GM12878 (cell line): Measurements from ENCODE around the gene SDK2. TPM values are rescaled to one million over a fixed set of nuclear protein-coding genes. Genes with fewer than 3 reads are reported as not detected.
A peak's percentile ranks its signal among the peaks of the same experiment; 100 is the strongest.

Source experiments
- ATAC-seq: fragments of 200-7000 bp; cut with Tn5 transposase; 3 replicates; pipeline ENCODE4 v1.9.1; 2020; ENCODE audit warnings: mild to moderate bottlenecking, moderate library complexity
- BruUV-seq: library from RNA; stranded (reverse); fragments of 400-500 nt; replicated peaks from 2 replicates; lab custom pipeline; 2021; lab: Mats Ljungman, UMichigan
- CTCF ChIA-PET: fragments of 300-600 bp; sonication (Branson Sonifier 250); formaldehyde crosslinking; extraction: SDS; loops from one replicate; lab custom pipeline; 2021; ENCODE audit warnings: inconsistent platforms; lab: Yijun Ruan, JAX
- POLR2A ChIA-PET: fragments of 350-600 bp; formaldehyde crosslinking; extraction: SDS; loops from one replicate; lab custom pipeline; 2021; ENCODE audit warnings: inconsistent platforms; lab: Charles Lee
- RAD21 ChIA-PET: fragments of 300-600 bp; sonication (Branson Sonifier 250); formaldehyde crosslinking; loops from one replicate; lab custom pipeline; 2023; ENCODE audit warnings: antibody characterized with exemption; ENCODE audit not compliant: unreplicated experiment; lab: Charles Lee
- SMC1A ChIA-PET: fragments of 300-600 bp; sonication (Branson Sonifier 250); formaldehyde crosslinking; loops from one replicate; lab custom pipeline; 2023; ENCODE audit not compliant: unreplicated experiment, uncharacterized antibody; lab: Charles Lee
- DNase-seq: peaks from one replicate; pipeline ENCODE4 v3.0.0-alpha.2; 2011; ENCODE audit warnings: low read depth, low spot score
- FAIRE-seq: peaks from 3 replicates; lab custom pipeline; 2011; peaks lifted over from hg19 to GRCh38; lab: Jason Lieb, UNC
- H2AFZ ChIP-seq: 2 replicates; pipeline ENCODE4 v1.6.0; 2011; ENCODE audit warnings: low read depth, low read length, control low read depth; ENCODE audit not compliant: control insufficient read depth
- H3K27ac ChIP-seq: 2 replicates; pipeline ENCODE4 v1.5.1; 2011; ENCODE audit warnings: control low read depth; ENCODE audit not compliant: control insufficient read depth, insufficient read depth
- H3K27me3 ChIP-seq, 2 experiments: replicated peaks in 1 of 2; 2 replicates each; pipeline versions ENCODE4 v1.6.0 to v1.6.1; 2011; ENCODE audit warnings: low read length in 1 of 2; ENCODE audit not compliant: control insufficient read depth in 2 of 2, insufficient read depth in 2 of 2
- H3K36me3 ChIP-seq, 2 experiments: 2 replicates each; pipeline ENCODE4 v1.5.1; 2011; ENCODE audit warnings: low read length in 1 of 2; ENCODE audit not compliant: control insufficient read depth in 2 of 2, insufficient read depth in 2 of 2
- H3K4me1 ChIP-seq: 2 replicates; pipeline ENCODE4 v1.6.1; 2011; ENCODE audit warnings: mild to moderate bottlenecking, low read length, moderate library complexity, mixed read lengths; ENCODE audit not compliant: control insufficient read depth, insufficient read depth
- H3K4me2 ChIP-seq: 2 replicates; pipeline ENCODE4 v1.6.0; 2011; ENCODE audit warnings: control low read depth; ENCODE audit not compliant: control insufficient read depth, insufficient read depth
- H3K4me3 ChIP-seq: fragments of 200-600 bp; sonication (generic); 2 replicates; pipeline ENCODE4 v1.5.1; 2016
- H3K79me2 ChIP-seq: 2 replicates; pipeline ENCODE4 v1.6.0; 2011; ENCODE audit warnings: low read length; ENCODE audit not compliant: control insufficient read depth, insufficient read depth
- H3K9ac ChIP-seq: 2 replicates; pipeline ENCODE4 v1.8.0; 2011; ENCODE audit warnings: low read length, control low read depth, mixed read lengths; ENCODE audit not compliant: control insufficient read depth, insufficient read depth
- H3K9me3 ChIP-seq: replicated peaks from 3 replicates; pipeline ENCODE4 v1.5.1; 2011; ENCODE audit warnings: mild to moderate bottlenecking, low read length; ENCODE audit not compliant: control insufficient read depth, insufficient read depth
- H4K20me1 ChIP-seq: 2 replicates; pipeline ENCODE4 v1.6.0; 2011; ENCODE audit not compliant: control insufficient read depth, insufficient read depth
- BCL11A ChIP-seq: IDR thresholded peaks from 2 replicates; pipeline ENCODE4 v1.6.1; 2011; ENCODE audit warnings: low read depth, low read length
- BHLHE40 ChIP-seq, 2 experiments: fragments of 450-650 bp in 1 of 2; IDR thresholded peaks; 2 replicates each; pipeline ENCODE4 v1.6.1; 2011 to 2017; ENCODE audit warnings: low read depth in 2 of 2, borderline replicate concordance in 1 of 2, improper control_type of control experiment in 1 of 2, low read length in 1 of 2, mild to moderate bottlenecking in 1 of 2
- BRCA1 ChIP-seq: IDR thresholded peaks from 2 replicates; pipeline ENCODE4 v1.6.1; 2011; ENCODE audit warnings: low read depth, low read length, improper control_type of control experiment
- CBFB ChIP-seq: IDR thresholded peaks from 2 replicates; pipeline ENCODE4 v1.6.1; 2016; ENCODE audit warnings: antibody characterized with exemption, low read depth
- CHD4 ChIP-seq: fragments of 200-600 bp; sonication (generic); IDR thresholded peaks from 2 replicates; pipeline ENCODE4 v1.6.1; 2016; ENCODE audit warnings: mild to moderate bottlenecking
- CREB1 ChIP-seq: IDR thresholded peaks from 2 replicates; pipeline ENCODE4 v1.6.1; 2012; ENCODE audit warnings: low read depth, mild to moderate bottlenecking, inconsistent platforms
- FOXK2 ChIP-seq: fragments of 450-650 bp; IDR thresholded peaks from 2 replicates; pipeline ENCODE4 v1.6.1; 2017; ENCODE audit warnings: mild to moderate bottlenecking, moderate library complexity
- KLF5 ChIP-seq: fragments of 450-650 bp; IDR thresholded peaks from 2 replicates; pipeline ENCODE4 v1.6.1; 2014; ENCODE audit warnings: mild to moderate bottlenecking; ENCODE audit not compliant: partially characterized antibody
- MTA2 ChIP-seq: fragments of 450-650 bp; IDR thresholded peaks from 2 replicates; pipeline ENCODE4 v1.6.1; 2016; ENCODE audit warnings: low read depth, mild to moderate bottlenecking, moderate library complexity
- MYC ChIP-seq: IDR thresholded peaks from 2 replicates; pipeline ENCODE4 v1.6.1; 2011; ENCODE audit warnings: mild to moderate bottlenecking, low read length, moderate library complexity, inconsistent platforms; ENCODE audit not compliant: insufficient read depth, insufficient replicate concordance, insufficient read length, severe bottlenecking
- POLR2AphosphoS2 ChIP-seq: IDR thresholded peaks from 2 replicates; pipeline ENCODE4 v1.6.1; 2011; ENCODE audit warnings: low read depth, mild to moderate bottlenecking, low read length, improper control_type of control experiment, moderate library complexity
- SP1 ChIP-seq: IDR thresholded peaks from one replicate; pipeline ENCODE4 v1.6.1; 2011; ENCODE audit warnings: low read depth, low read length
- STAT3 ChIP-seq: IDR thresholded peaks from 2 replicates; pipeline ENCODE4 v1.6.1; 2011; ENCODE audit warnings: low read depth, low read length, improper control_type of control experiment
- ZNF274 ChIP-seq: IDR thresholded peaks from one replicate; pipeline ENCODE4 v1.8.0; 2011; ENCODE audit not compliant: insufficient read length, insufficient read depth
- WGBS: methylation state at CpG from one replicate; pipeline ENCODE4 v1.1.6; 2016; ENCODE audit warnings: low lambda C conversion rate; ENCODE audit not compliant: insufficient replicate concordance, insufficient coverage; ENCODE audit errors: missing lambda C conversion rate; 5-methylcytosine and 5-hydroxymethylcytosine counted together
- in situ Hi-C: fragments of 300-500 bp; cut with MboI; formaldehyde crosslinking; loops from 9 replicates; pipeline ENCODE4 v1.14.3; 2018; ENCODE audit warnings: mixed read lengths
- intact Hi-C: fragments of 100-400 bp; cut with micrococcal nuclease; formaldehyde crosslinking; loops from one replicate; pipeline ENCODE4 v1.14.2; 2022; ENCODE audit not compliant: unreplicated experiment
- polyA plus RNA-seq, 11 experiments: library from polyadenylated mRNA; depleted of rRNA in 4 of 11; unstranded in 6 of 11; stranded (reverse) in 5 of 11; fragments of >200 nt; fragmentation: Nextera tagmentation in 4 of 11; fragmentation: Illumina TruSeq in 1 of 11; extraction: Ambion mirVana in 4 of 11; extraction: Trizol in 1 of 11; gene quantifications; 1 replicate in 1 of 11; 2 replicates in 10 of 11; pipeline versions ENCODE4 v1.2.1 to v1.2.3, GENCODE V29; 2011 to 2016; ENCODE audit warnings: inconsistent platforms in 2 of 11, missing spikeins in 2 of 11, low read depth in 1 of 11
- total RNA-seq, 4 experiments: library from RNA; depleted of rRNA in 3 of 4; stranded (reverse); fragments of >200 nt in 3 of 4; fragmentation: Illumina TruSeq in 1 of 4; extraction: Trizol in 1 of 4; gene quantifications; 2 replicates each; pipeline versions ENCODE4 v1.2.1 to v1.2.3, GENCODE V29; 2013 to 2021
- TF ChIP-seq, protein P1 (sequence below): fragments of 450-650 bp; IDR thresholded peaks from 2 replicates; pipeline ENCODE4 v1.6.1; 2016; ENCODE audit warnings: mild to moderate bottlenecking
- TF ChIP-seq, protein P2 (sequence below): fragments of 450-650 bp; IDR thresholded peaks from 2 replicates; pipeline ENCODE4 v1.6.1; 2017; ENCODE audit warnings: mild to moderate bottlenecking, moderate library complexity

The SDK2 gene
- total and polyA plus RNA-seq, 10 of the 15 experiments (the other 5 are each of a cell fraction or from before 2014, with no cell fraction given), result 0.03 to 0.08 (median 0.03) TPM; not detected in 7

DNA sequence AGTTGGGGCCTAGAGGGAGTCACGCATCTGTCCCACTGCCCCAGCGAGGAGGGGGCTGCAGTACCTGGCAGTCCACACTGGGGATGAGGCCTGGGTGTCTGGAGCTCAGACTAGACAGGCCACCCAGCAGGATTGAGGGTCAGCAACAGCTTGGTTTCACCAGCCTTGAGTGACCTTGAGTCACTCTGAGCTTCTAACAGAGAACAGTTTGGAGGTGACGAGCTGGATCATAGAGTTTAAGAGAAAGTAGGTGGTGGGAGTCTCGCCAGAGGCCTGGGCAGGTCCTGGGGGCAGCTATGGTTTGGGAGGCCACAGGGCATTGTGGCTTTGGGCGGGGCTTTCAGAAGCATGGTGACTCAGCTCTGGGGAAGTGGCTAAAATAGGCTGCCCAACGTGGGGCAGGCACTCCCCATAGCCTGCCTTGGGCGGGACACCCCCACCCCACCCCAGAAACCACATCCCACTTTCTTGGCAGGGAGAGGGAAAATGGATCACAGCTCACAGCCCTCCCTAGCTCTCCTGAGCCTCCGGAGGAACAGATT lies 352.9 kb downstream of the SDK2 start (continued):
- TF ChIP-seq, protein P1, sequence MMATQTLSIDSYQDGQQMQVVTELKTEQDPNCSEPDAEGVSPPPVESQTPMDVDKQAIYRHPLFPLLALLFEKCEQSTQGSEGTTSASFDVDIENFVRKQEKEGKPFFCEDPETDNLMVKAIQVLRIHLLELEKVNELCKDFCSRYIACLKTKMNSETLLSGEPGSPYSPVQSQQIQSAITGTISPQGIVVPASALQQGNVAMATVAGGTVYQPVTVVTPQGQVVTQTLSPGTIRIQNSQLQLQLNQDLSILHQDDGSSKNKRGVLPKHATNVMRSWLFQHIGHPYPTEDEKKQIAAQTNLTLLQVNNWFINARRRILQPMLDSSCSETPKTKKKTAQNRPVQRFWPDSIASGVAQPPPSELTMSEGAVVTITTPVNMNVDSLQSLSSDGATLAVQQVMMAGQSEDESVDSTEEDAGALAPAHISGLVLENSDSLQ, result 0 out of 2 replicates have a peak, but pooled peaks have one; percentile 17
- TF ChIP-seq FOXK2 (no peak), STAT3 (no peak), BRCA1 (no peak), MYC (no peak), CHD4 (no peak)

DNA sequence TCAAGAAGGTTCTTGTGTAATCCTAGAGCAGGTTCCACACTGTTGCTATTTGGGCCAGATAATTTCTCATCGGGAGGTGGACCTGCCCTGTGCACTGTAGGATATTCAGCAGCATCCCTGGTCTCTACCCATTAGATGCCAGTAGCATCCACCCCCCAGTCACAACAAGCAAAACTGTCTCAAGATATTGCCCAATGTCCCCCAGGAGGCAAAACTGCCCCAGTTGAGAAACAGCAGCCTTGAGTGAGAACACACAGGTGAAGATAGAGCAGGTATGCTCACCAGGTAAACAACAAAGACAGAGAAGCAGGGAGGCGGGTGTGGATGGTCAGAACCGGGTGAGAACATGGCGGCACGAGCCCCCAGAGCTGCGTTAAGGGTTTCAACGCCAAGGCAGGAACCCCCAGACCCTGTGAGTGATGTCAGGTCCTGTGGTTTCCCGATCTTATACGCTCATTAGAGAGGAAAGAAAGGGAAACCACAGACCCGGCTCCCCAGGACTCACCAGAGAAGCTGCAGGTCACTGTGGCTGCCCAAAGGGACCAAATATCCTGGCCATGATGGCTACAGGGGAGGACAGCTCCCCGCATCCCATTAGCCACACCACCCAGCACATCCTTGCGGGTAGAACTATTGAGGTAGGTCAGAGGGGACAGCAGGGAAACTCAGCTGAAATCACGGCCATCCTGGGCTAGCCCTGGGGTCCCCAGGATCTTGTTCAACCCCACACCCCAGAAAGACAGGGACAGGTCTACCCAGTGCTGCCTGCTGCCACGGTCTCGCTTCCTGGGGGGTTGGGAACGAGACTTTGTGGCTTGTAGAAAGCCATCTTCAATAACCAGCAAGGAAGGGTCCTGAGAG lies 353.6 kb downstream of the SDK2 start:
- Histone ChIP-seq H2AFZ (peak overlapping the region; percentile 35), H3K79me2 (peaks cover 10% of the 10 kb centered on the region), H3K9ac (peak overlapping the region; percentile 73), H3K9me3 (no peaks in the 10 kb centered on the region), H3K27ac (peak overlapping the region; percentile 87), H3K4me2 (peak overlapping the region; percentile 88), H4K20me1 (no peaks in the 10 kb centered on the region), H3K4me3 (peak overlapping the region; percentile 59; the same call in 1 of the 2 replicates), H3K27me3 (no peaks in the 10 kb centered on the region), H3K4me1 (peaks cover 27% of the 10 kb centered on the region), H3K36me3 (peaks cover 0 to 6% of the 10 kb centered on the region in 2 experiments; a peak in 2 of 4 replicates)
- RAD21 ChIA-PET, result interaction anchor here (0.7 to 2.2 kb wide), 14 partner anchors 8 to 99 kb away, joined by 3 to 16 read pairs (median 4); partner anchors contain the start of gene CDC42EP4
- intact Hi-C loops (loop anchor here (2.0 kb wide), 1 partner anchor 20 kb away; no protein-coding TSS in a partner anchor), in situ Hi-C loops (no loop called here)
- DNase-seq (no peak), FAIRE-seq (peak; percentile 74), ATAC-seq (peak; percentile 61)
- BruUV-seq, result no TSS peak
- CTCF ChIA-PET, result interaction anchor here (0.9 to 3.8 kb wide), 9 partner anchors 9 to 564 kb away, joined by 3 to 28 read pairs (median 5); partner anchors contain the start of gene CDC42EP4
- SMC1A ChIA-PET, result interaction anchor here (0.6 to 2.9 kb wide), 17 partner anchors 9 to 564 kb away, joined by 3 to 21 read pairs (median 5); no protein-coding TSS in a partner anchor
- POLR2A ChIA-PET, result interaction anchor here (0.6 to 3.9 kb wide), 10 partner anchors 9 to 72 kb away, joined by 3 to 28 read pairs (median 6); no protein-coding TSS in a partner anchor
- WGBS, result 0% methylated on average over 16 of the region's 16 CpGs
- TF ChIP-seq ZNF274 (no peak), SP1 (peak; percentile 39), MTA2 (peak; percentile 13; the same call in 1 of the 2 replicates), KLF5 (no peak), CREB1 (no peak), BHLHE40 (IDR thresholded peaks at IDR 0.05; ENCODE audit: borderline replicate concordance in 1 of 2, low read depth in 2 of 2, low read length in 1 of 2) (peak; percentile 68 to 69; a peak in 3 of 4 replicates), POLR2AphosphoS2 (no peak), BCL11A (0 out of 2 replicates have a peak, but pooled peaks have one; percentile 21), CBFB (no peak)
- TF ChIP-seq, protein P2, sequence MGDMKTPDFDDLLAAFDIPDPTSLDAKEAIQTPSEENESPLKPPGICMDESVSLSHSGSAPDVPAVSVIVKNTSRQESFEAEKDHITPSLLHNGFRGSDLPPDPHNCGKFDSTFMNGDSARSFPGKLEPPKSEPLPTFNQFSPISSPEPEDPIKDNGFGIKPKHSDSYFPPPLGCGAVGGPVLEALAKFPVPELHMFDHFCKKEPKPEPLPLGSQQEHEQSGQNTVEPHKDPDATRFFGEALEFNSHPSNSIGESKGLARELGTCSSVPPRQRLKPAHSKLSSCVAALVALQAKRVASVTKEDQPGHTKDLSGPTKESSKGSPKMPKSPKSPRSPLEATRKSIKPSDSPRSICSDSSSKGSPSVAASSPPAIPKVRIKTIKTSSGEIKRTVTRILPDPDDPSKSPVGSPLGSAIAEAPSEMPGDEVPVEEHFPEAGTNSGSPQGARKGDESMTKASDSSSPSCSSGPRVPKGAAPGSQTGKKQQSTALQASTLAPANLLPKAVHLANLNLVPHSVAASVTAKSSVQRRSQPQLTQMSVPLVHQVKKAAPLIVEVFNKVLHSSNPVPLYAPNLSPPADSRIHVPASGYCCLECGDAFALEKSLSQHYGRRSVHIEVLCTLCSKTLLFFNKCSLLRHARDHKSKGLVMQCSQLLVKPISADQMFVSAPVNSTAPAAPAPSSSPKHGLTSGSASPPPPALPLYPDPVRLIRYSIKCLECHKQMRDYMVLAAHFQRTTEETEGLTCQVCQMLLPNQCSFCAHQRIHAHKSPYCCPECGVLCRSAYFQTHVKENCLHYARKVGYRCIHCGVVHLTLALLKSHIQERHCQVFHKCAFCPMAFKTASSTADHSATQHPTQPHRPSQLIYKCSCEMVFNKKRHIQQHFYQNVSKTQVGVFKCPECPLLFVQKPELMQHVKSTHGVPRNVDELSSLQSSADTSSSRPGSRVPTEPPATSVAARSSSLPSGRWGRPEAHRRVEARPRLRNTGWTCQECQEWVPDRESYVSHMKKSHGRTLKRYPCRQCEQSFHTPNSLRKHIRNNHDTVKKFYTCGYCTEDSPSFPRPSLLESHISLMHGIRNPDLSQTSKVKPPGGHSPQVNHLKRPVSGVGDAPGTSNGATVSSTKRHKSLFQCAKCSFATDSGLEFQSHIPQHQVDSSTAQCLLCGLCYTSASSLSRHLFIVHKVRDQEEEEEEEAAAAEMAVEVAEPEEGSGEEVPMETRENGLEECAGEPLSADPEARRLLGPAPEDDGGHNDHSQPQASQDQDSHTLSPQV, result no peak
